Measurements from ENCODE around the gene B9D1. TPM values are rescaled to one million over a fixed set of nuclear protein-coding genes. Genes with fewer than 3 reads are reported as not detected.

The B9D1 gene
- total and polyA plus RNA-seq, 9 of the 15 experiments (the other 6 are each of a cell fraction or from before 2014, with no cell fraction given) = 8.9 to 28.0 (median 17.9) TPM

GRCh38 chr17:19374136-19374535 lies 11.6 kb upstream of the B9D1 start:
- no peak for ATAC-seq
- CTCF ChIA-PET (ENCODE audit: low intra/inter-chr PET ratio) = no interaction called here
- WGBS (ENCODE audit: insufficient coverage, low coverage, missing lambda C conversion rate) = 57% methylated on average over 5 of the region's 5 CpGs
- peaks cover 6% of the 10 kb centered on the region; the same call in 2 of the 3 replicates for H3K79me2 ChIP-seq (ENCODE audit: control insufficient read depth, insufficient read depth, low read length)
- no peak overlapping the region for H3K27ac ChIP-seq (ENCODE audit: extremely low read depth, low read depth, low read length)
- H3K4me2 ChIP-seq (ENCODE audit: insufficient read depth, low read length) = no peak overlapping the region
- H3K4me1 ChIP-seq (replicated peaks in 1 of 2; ENCODE audit: control insufficient read depth in 2 of 2, insufficient read depth in 2 of 2, low read length in 2 of 2) = peaks cover 0 to 14% of the 10 kb centered on the region in 2 experiments; a peak in 3 of 5 replicates
- BruUV-seq (replicated peaks) = no TSS peak
- intact Hi-C loops (cut with micrococcal nuclease) = no loop called here
- in situ Hi-C loops (cut with MboI) = no loop called here
- H3K36me3 ChIP-seq (ENCODE audit: control insufficient read depth, insufficient read depth, low read length) = no peaks in the 10 kb centered on the region
- no peak overlapping the region for H2AFZ ChIP-seq (ENCODE audit: low read depth, low read length)
- DNase-seq (ENCODE audit: extremely low read depth in 1 of 4, low spot score in 3 of 4) = no peak
- no peaks in the 10 kb centered on the region for H3K9me1 ChIP-seq (ENCODE audit: control insufficient read depth, insufficient read depth, low read length)
- H4K20me1 ChIP-seq (replicated peaks; ENCODE audit: control insufficient read depth, insufficient read depth, low read length) = no peaks in the 10 kb centered on the region
- no peaks in the 10 kb centered on the region for H3K9me3 ChIP-seq (replicated peaks; ENCODE audit: control insufficient read depth, insufficient read depth, low read depth, low read length)
- no peak for FAIRE-seq
- H3K9ac ChIP-seq (ENCODE audit: insufficient read depth in 1 of 2, low read depth in 2 of 2, low read length in 2 of 2) = no peak overlapping the region
- no peak overlapping the region for H3K4me3 ChIP-seq
- no peaks in the 10 kb centered on the region; a peak in 1 of 5 replicates for H3K27me3 ChIP-seq (ENCODE audit: control insufficient read depth in 2 of 2, insufficient read depth in 2 of 2, low read length in 2 of 2)
- POLR2A ChIA-PET = interaction anchor here (0.9 kb wide), 1 partner anchor 10 kb away, joined by 5 read pairs; no protein-coding TSS in a partner anchor
- TF ChIP-seq ZKSCAN8 (CRISPR knock-in tag; IDR thresholded peaks at IDR 0.05) (no peak), BRD4 (IDR thresholded peaks at IDR 0.05) (no peak), CBX5 (IDR thresholded peaks at IDR 0.05; ENCODE audit: borderline replicate concordance, low read depth) (no peak), HSF4 (CRISPR knock-in tag; IDR thresholded peaks at IDR 0.05; ENCODE audit: borderline replicate concordance) (no peak), ETV6 (IDR thresholded peaks at IDR 0.05; ENCODE audit: borderline replicate concordance in 1 of 2, low read depth in 2 of 2, low read length in 1 of 2) (no peak), ETV6 (CRISPR knock-in tag; IDR thresholded peaks at IDR 0.05; ENCODE audit: borderline replicate concordance) (no peak), RBM34 (IDR thresholded peaks at IDR 0.05; ENCODE audit: borderline replicate concordance, insufficient read depth, low read length) (no peak), SMAD3 (CRISPR knock-in tag; conservative IDR thresholded peaks at IDR 0.05) (no peak), ZNF583 (CRISPR knock-in tag; IDR thresholded peaks at IDR 0.05) (no peak), ZBTB33 (CRISPR knock-in tag; IDR thresholded peaks at IDR 0.05) (no peak), RBFOX2 (IDR thresholded peaks at IDR 0.05; ENCODE audit: low read depth, low read length) (no peak), GABPB1 (CRISPR knock-in tag; IDR thresholded peaks at IDR 0.05) (no peak), SMAD2 (IDR thresholded peaks at IDR 0.05; ENCODE audit: low read depth, low read length) (no peak), HMBOX1 (IDR thresholded peaks at IDR 0.05) (no peak)

Measured in K562 (cell line).